ENCODE measurements around the gene SUCO.
"Not testable (repeated sequence)": the region's sequence is repeated elsewhere in the genome, so short reads cannot be mapped to it uniquely, and the experiment has no call there.

SUCO gene

GRCh38 chr1:172574080-172574479 is 41.1 kb downstream of the SUCO start:
- no peak for DNase-seq

GRCh38 chr1:172578586-172578985 is 45.6 kb downstream of the SUCO start:
- DNase-seq = no peak

GRCh38 chr1:172581273-172581672 is 48.3 kb downstream of the SUCO start:
- DNase-seq = no peak

- DNase-seq = no peak
Observed at GRCh38 chr1:172581779-172582178, 48.8 kb downstream of the SUCO start.

- no peak for DNase-seq
Observed at GRCh38 chr1:172582889-172583288, 49.9 kb downstream of the SUCO start.

GRCh38 chr1:172585348-172585747 is 52.4 kb downstream of the SUCO start:
- DNase-seq = no peak

GRCh38 chr1:172585861-172586260 is 52.9 kb downstream of the SUCO start:
- DNase-seq = no peak

GRCh38 chr1:172588296-172589291 is 55.6 kb downstream of the SUCO start:
- DNase-seq = no peak

GRCh38 chr1:172589553-172589952 is 56.6 kb downstream of the SUCO start:
- DNase-seq = no peak

GRCh38 chr1:172591429-172591828 is 58.5 kb downstream of the SUCO start:
- DNase-seq = not testable (repeated sequence)

- not testable (repeated sequence) for DNase-seq
Observed at GRCh38 chr1:172595066-172595465, 62.1 kb downstream of the SUCO start.

GRCh38 chr1:172596782-172597181 is 63.8 kb downstream of the SUCO start:
- not testable (repeated sequence) for DNase-seq

- no peak for DNase-seq
Observed at GRCh38 chr1:172599912-172600311, 67.0 kb downstream of the SUCO start.

GRCh38 chr1:172600615-172601014 is 67.7 kb downstream of the SUCO start:
- DNase-seq = no peak

GRCh38 chr1:172601046-172601630 is 68.2 kb downstream of the SUCO start:
- no peak for DNase-seq

- DNase-seq = no peak
Observed at GRCh38 chr1:172602706-172603105, 69.8 kb downstream of the SUCO start.

- no peak for DNase-seq
Observed at GRCh38 chr1:172603816-172604215, 70.9 kb downstream of the SUCO start.

GRCh38 chr1:172605641-172606040 is 72.7 kb downstream of the SUCO start:
- no peak for DNase-seq

- no peak for DNase-seq
Observed at GRCh38 chr1:172607145-172607544, 74.2 kb downstream of the SUCO start.

GRCh38 chr1:172608098-172608601 is 75.2 kb downstream of the SUCO start:
- no peak for DNase-seq

- no peak for DNase-seq
Observed at GRCh38 chr1:172609528-172609927, 76.6 kb downstream of the SUCO start.

- no peak for DNase-seq
Observed at GRCh38 chr1:172612478-172612877, 79.5 kb downstream of the SUCO start.

GRCh38 chr1:172613294-172613693 is 80.3 kb downstream of the SUCO start:
- DNase-seq = no peak

- no peak for DNase-seq
Observed at GRCh38 chr1:172616195-172616594, 83.2 kb downstream of the SUCO start.
